ENCODE measurements around the gene C12orf42.

Gene C12orf42

GRCh38 chr12:103495469-103496456 is at the start of gene C12orf42:
TSS of gene C12orf42 (minus strand) at chr12:103495968. CDS start at chr12:103478426, 17,542 bp downstream.
- Histone ChIP-seq H3K4me1 (no peaks in the 10 kb centered on the region), H3K36me3 (no peaks in the 10 kb centered on the region), H3K4me2 (no peak within 1 kb of the TSS), H3K27ac (no peak within 1 kb of the TSS), H3K9ac (no peak within 1 kb of the TSS), H3K4me3 (no peak within 1 kb of the TSS), H3K27me3 (no peaks in the 10 kb centered on the region), H4K20me1 (no peaks in the 10 kb centered on the region), H3K9me3 (replicated peaks in 1 of 11) (peaks cover 0 to 12% (median 8%) of the 10 kb centered on the region in 11 experiments; a peak in 16 of 22 replicates)
- no peak for TF ChIP-seq Cebpa-rat (IDR thresholded peaks at IDR 0.05)

- no peak overlapping the region for H3K4me2 ChIP-seq
- H3K36me3 ChIP-seq, result no peaks in the 10 kb centered on the region
- H3K27me3 ChIP-seq, result no peaks in the 10 kb centered on the region
- no peaks in the 10 kb centered on the region for H3K9me3 ChIP-seq (replicated peaks in 1 of 11)
- no peak for TF ChIP-seq Cebpa-rat (IDR thresholded peaks at IDR 0.05)
- no peak overlapping the region for H3K9ac ChIP-seq
- no peak overlapping the region for H3K27ac ChIP-seq
- no peaks in the 10 kb centered on the region for H4K20me1 ChIP-seq
- H3K4me1 ChIP-seq, result peaks cover 0 to 13% (median 10%) of the 10 kb centered on the region in 10 experiments; a peak in 11 of 20 replicates
- H3K4me3 ChIP-seq, result no peak overlapping the region
These were observed 46.3 kb upstream of the C12orf42 start for GRCh38 chr12:103542078-103542477.

GRCh38 chr12:103540319-103540718 is 44.6 kb upstream of the C12orf42 start:
- Histone ChIP-seq H3K9ac (no peak overlapping the region), H3K4me2 (peak overlapping the region in 7 of 11 experiments; percentile 15 to 52 (median 41); a peak in 12 of 22 replicates), H3K4me3 (no peak overlapping the region), H3K27me3 (no peaks in the 10 kb centered on the region), H3K27ac (no peak overlapping the region), H3K9me3 (replicated peaks in 1 of 11) (no peaks in the 10 kb centered on the region), H3K4me1 (peaks cover 0 to 13% (median 10%) of the 10 kb centered on the region in 10 experiments; a peak in 11 of 20 replicates), H3K36me3 (no peaks in the 10 kb centered on the region), H4K20me1 (no peaks in the 10 kb centered on the region)
- no peak for TF ChIP-seq Cebpa-rat (IDR thresholded peaks at IDR 0.05)

GRCh38 chr12:103538397-103538796 is 42.6 kb upstream of the C12orf42 start:
- H3K27me3 ChIP-seq, result no peaks in the 10 kb centered on the region

GRCh38 chr12:103530307-103531066 is 34.7 kb upstream of the C12orf42 start:
- no peaks in the 10 kb centered on the region for H3K4me1 ChIP-seq
- H3K27me3 ChIP-seq, result no peaks in the 10 kb centered on the region
- no peaks in the 10 kb centered on the region for H3K36me3 ChIP-seq
- no peak overlapping the region for H3K4me2 ChIP-seq
- TF ChIP-seq Cebpa-rat (IDR thresholded peaks at IDR 0.05), result no peak
- H3K4me3 ChIP-seq, result no peak overlapping the region
- peaks cover 0 to 11% (median 0%) of the 10 kb centered on the region in 11 experiments; a peak in 2 of 22 replicates for H3K9me3 ChIP-seq (replicated peaks in 1 of 11)
- H3K9ac ChIP-seq, result no peak overlapping the region
- H3K27ac ChIP-seq, result no peak overlapping the region
- no peaks in the 10 kb centered on the region for H4K20me1 ChIP-seq

More at GRCh38 chr12:103538397-103538796, 42.6 kb upstream of the C12orf42 start:
- Histone ChIP-seq H3K9ac (no peak overlapping the region), H3K4me3 (no peak overlapping the region), H3K4me1 (peaks cover 0 to 13% (median 10%) of the 10 kb centered on the region in 10 experiments; a peak in 11 of 20 replicates), H3K36me3 (no peaks in the 10 kb centered on the region), H3K4me2 (no peak overlapping the region), H3K27ac (no peak overlapping the region), H3K9me3 (replicated peaks in 1 of 11) (no peaks in the 10 kb centered on the region), H4K20me1 (no peaks in the 10 kb centered on the region)
- TF ChIP-seq Cebpa-rat (IDR thresholded peaks at IDR 0.05), result no peak

- H3K27me3 ChIP-seq, result no peaks in the 10 kb centered on the region
- H4K20me1 ChIP-seq, result no peaks in the 10 kb centered on the region
- peaks cover 0 to 11% (median 0%) of the 10 kb centered on the region in 11 experiments; a peak in 2 of 22 replicates for H3K9me3 ChIP-seq (replicated peaks in 1 of 11)
- H3K27ac ChIP-seq, result no peak overlapping the region
- H3K4me1 ChIP-seq, result no peaks in the 10 kb centered on the region
- H3K4me3 ChIP-seq, result no peak overlapping the region
- TF ChIP-seq Cebpa-rat (IDR thresholded peaks at IDR 0.05), result no peak
- H3K4me2 ChIP-seq, result no peak overlapping the region
- no peaks in the 10 kb centered on the region for H3K36me3 ChIP-seq
- no peak overlapping the region for H3K9ac ChIP-seq
These were observed 33.5 kb upstream of the C12orf42 start for GRCh38 chr12:103529306-103529705.

GRCh38 chr12:103524238-103524875 is 28.6 kb upstream of the C12orf42 start:
- no peaks in the 10 kb centered on the region for H3K4me1 ChIP-seq
- no peak for TF ChIP-seq Cebpa-rat (IDR thresholded peaks at IDR 0.05)
- no peaks in the 10 kb centered on the region for H3K36me3 ChIP-seq
- H3K9ac ChIP-seq, result no peak overlapping the region
- no peak overlapping the region for H3K27ac ChIP-seq
- H4K20me1 ChIP-seq, result no peaks in the 10 kb centered on the region
- H3K4me3 ChIP-seq, result no peak overlapping the region
- H3K4me2 ChIP-seq, result no peak overlapping the region
- peaks cover 0 to 11% (median 0%) of the 10 kb centered on the region in 11 experiments; a peak in 2 of 22 replicates for H3K9me3 ChIP-seq (replicated peaks in 1 of 11)
- no peaks in the 10 kb centered on the region for H3K27me3 ChIP-seq

GRCh38 chr12:103523771-103524170 is 28.0 kb upstream of the C12orf42 start:
- Histone ChIP-seq H4K20me1 (no peaks in the 10 kb centered on the region), H3K4me1 (no peaks in the 10 kb centered on the region), H3K9ac (no peak overlapping the region), H3K27me3 (no peaks in the 10 kb centered on the region), H3K9me3 (replicated peaks in 1 of 11) (peaks cover 0 to 11% (median 0%) of the 10 kb centered on the region in 11 experiments; a peak in 2 of 22 replicates), H3K27ac (no peak overlapping the region), H3K36me3 (no peaks in the 10 kb centered on the region), H3K4me3 (no peak overlapping the region), H3K4me2 (no peak overlapping the region)
- no peak for TF ChIP-seq Cebpa-rat (IDR thresholded peaks at IDR 0.05)
